HepG2 (cell line): Measurements from ENCODE around the gene SLC7A11. TPM values are rescaled to one million over a fixed set of nuclear protein-coding genes. Genes with fewer than 3 reads are reported as not detected.

Experiments used
- ATAC-seq: fragments of 200-7000 bp; cut with Tn5 transposase; 3 replicates; pipeline ENCODE4 v1.9.1; 2020; ENCODE audit warnings: mild to moderate bottlenecking, moderate library complexity
- BruUV-seq: library from RNA; stranded (reverse); fragments of 400-500 nt; replicated peaks from 2 replicates; lab custom pipeline; 2021; lab: Mats Ljungman, UMichigan
- CTCF ChIA-PET: fragments of 300-600 bp; formaldehyde crosslinking; extraction: SDS; loops from one replicate; lab custom pipeline; 2021; ENCODE audit warnings: low total read pairs, inconsistent platforms, low intra/inter-chr PET ratio; lab: Yijun Ruan, JAX
- POLR2A ChIA-PET: fragments of 350-600 bp; sonication (Branson Sonifier 250); formaldehyde crosslinking; loops from one replicate; lab custom pipeline; 2020; ENCODE audit warnings: antibody characterized with exemption, inconsistent platforms; lab: Yijun Ruan, JAX
- DNase-seq: peaks from one replicate; pipeline ENCODE4 v3.0.0-alpha.2; 2015; ENCODE audit warnings: low spot score
- FAIRE-seq: peaks from 3 replicates; lab custom pipeline; 2011; peaks lifted over from hg19 to GRCh38; lab: Jason Lieb, UNC
- H2AFZ ChIP-seq: one replicate; pipeline ENCODE4 v1.6.1; 2011; ENCODE audit warnings: low read length, inconsistent platforms
- H3K27ac ChIP-seq: fragments of 300-600 bp; 3 replicates; pipeline ENCODE4 v1.8.0; 2011; ENCODE audit warnings: mixed run types, mild to moderate bottlenecking, mixed read lengths, low read length, inconsistent platforms; ENCODE audit not compliant: insufficient read depth; ENCODE audit errors: extremely low read length
- H3K27me3 ChIP-seq, 2 experiments: fragments of 200-600 bp in 1 of 2; 2 replicates in 1 of 2; 3 replicates in 1 of 2; pipeline versions ENCODE4 v1.6.0 to v1.8.0; 2011; ENCODE audit warnings: low read length in 2 of 2, mild to moderate bottlenecking in 2 of 2, moderate library complexity in 2 of 2, inconsistent platforms in 1 of 2; ENCODE audit not compliant: insufficient read depth in 2 of 2, control insufficient read depth in 1 of 2
- H3K36me3 ChIP-seq, 2 experiments: fragments of 200-600 bp in 1 of 2; replicated peaks in 1 of 2; 2 replicates in 1 of 2; 3 replicates in 1 of 2; pipeline versions ENCODE4 v1.5.1 to v1.8.0; 2011; ENCODE audit warnings: low read length in 2 of 2, inconsistent platforms in 1 of 2; ENCODE audit not compliant: insufficient read depth in 2 of 2, control insufficient read depth in 1 of 2
- H3K4me1 ChIP-seq: 2 replicates; pipeline ENCODE4 v1.5.1; 2012; ENCODE audit warnings: low read length, inconsistent platforms; ENCODE audit not compliant: insufficient read depth
- H3K4me2 ChIP-seq: 2 replicates; pipeline ENCODE4 v1.6.0; 2011; ENCODE audit warnings: low read depth, low read length, inconsistent platforms
- H3K4me3 ChIP-seq, 3 experiments: fragments of 200-600 bp in 1 of 3; sonication (generic), shearing (Covaris generic) in 1 of 3; replicated peaks in 1 of 3; 2 replicates each; pipeline ENCODE4 v1.5.1; 2011 to 2016; ENCODE audit warnings: low read length in 3 of 3, inconsistent platforms in 2 of 3, low read depth in 2 of 3, mild to moderate bottlenecking in 2 of 3, control low read depth in 1 of 3, mixed read lengths in 1 of 3; ENCODE audit not compliant: insufficient read depth in 1 of 3
- H3K79me2 ChIP-seq: one replicate; pipeline ENCODE4 v1.6.1; 2011; ENCODE audit warnings: low read length, inconsistent platforms; ENCODE audit not compliant: insufficient read depth
- H3K9ac ChIP-seq: 2 replicates; pipeline ENCODE4 v1.6.0; 2011; ENCODE audit warnings: mild to moderate bottlenecking, low read depth, low read length, inconsistent platforms; ENCODE audit not compliant: insufficient read depth
- H3K9me3 ChIP-seq: 2 replicates; pipeline ENCODE4 v1.5.1; 2012; ENCODE audit warnings: mild to moderate bottlenecking, low read length
- H4K20me1 ChIP-seq: 2 replicates; pipeline ENCODE4 v1.6.0; 2011; ENCODE audit warnings: inconsistent platforms, mild to moderate bottlenecking, low read length, moderate library complexity; ENCODE audit not compliant: insufficient read depth
- IRF9 ChIP-seq: sonication (generic); formaldehyde crosslinking; IDR thresholded peaks from 2 replicates; pipeline ENCODE4 v1.8.0; 2022; ENCODE audit warnings: missing genetic modification reagents, mild to moderate bottlenecking, borderline replicate concordance
- MNT ChIP-seq: fragments of 450-650 bp; IDR thresholded peaks from 2 replicates; pipeline ENCODE4 v1.6.1; 2016
- NCOA5 ChIP-seq: sonication (generic); formaldehyde crosslinking; IDR thresholded peaks from 2 replicates; pipeline ENCODE4 v1.4.0; 2020; ENCODE audit warnings: missing genetic modification reagents
- PAWR ChIP-seq: sonication (generic); formaldehyde crosslinking; IDR thresholded peaks from 2 replicates; pipeline ENCODE4 v1.4.0; 2020; ENCODE audit warnings: missing genetic modification reagents, mild to moderate bottlenecking, borderline replicate concordance
- SP2 ChIP-seq: sonication (generic); formaldehyde crosslinking; IDR thresholded peaks from 2 replicates; pipeline ENCODE4 v1.5.1; 2020; ENCODE audit warnings: mild to moderate bottlenecking, missing genetic modification reagents
- TAF15 ChIP-seq: fragments of 200-400 bp; formaldehyde crosslinking; IDR thresholded peaks from one replicate; pipeline ENCODE4 v1.6.1; 2018; ENCODE audit warnings: mild to moderate bottlenecking, low read depth, low read length; ENCODE audit not compliant: poor library complexity, severe bottlenecking
- TMF1 ChIP-seq: sonication (generic); formaldehyde crosslinking; IDR thresholded peaks from 2 replicates; pipeline ENCODE4 v1.8.1; 2022; ENCODE audit warnings: low read depth, missing genetic modification reagents
- U2AF2 ChIP-seq: fragments of 200-400 bp; formaldehyde crosslinking; IDR thresholded peaks from 2 replicates; pipeline ENCODE4 v1.6.1; 2017; ENCODE audit warnings: low read depth, mild to moderate bottlenecking, low read length
- ZBTB44 ChIP-seq: sonication (generic); formaldehyde crosslinking; IDR thresholded peaks from 2 replicates; pipeline ENCODE4 v1.4.0; 2020; ENCODE audit warnings: missing genetic modification reagents
- ZNF383 ChIP-seq: sonication (generic); formaldehyde crosslinking; IDR thresholded peaks from 2 replicates; pipeline ENCODE4 v1.4.0; 2020; ENCODE audit warnings: missing genetic modification reagents, mild to moderate bottlenecking, borderline replicate concordance
- ZNF414 ChIP-seq: sonication (generic); formaldehyde crosslinking; IDR thresholded peaks from 2 replicates; pipeline ENCODE4 v1.5.0; 2020; ENCODE audit warnings: missing genetic modification reagents
- ZNF512B ChIP-seq: sonication (generic); formaldehyde crosslinking; IDR thresholded peaks from 2 replicates; pipeline ENCODE4 v1.5.1; 2020; ENCODE audit warnings: missing genetic modification reagents, mild to moderate bottlenecking, borderline replicate concordance
- ZNF607 ChIP-seq: sonication (generic); formaldehyde crosslinking; IDR thresholded peaks from 2 replicates; pipeline ENCODE4 v1.5.1; 2020; ENCODE audit warnings: missing genetic modification reagents, mild to moderate bottlenecking, borderline replicate concordance
- ZNF615 ChIP-seq: sonication (generic); formaldehyde crosslinking; IDR thresholded peaks from 2 replicates; pipeline ENCODE4 v1.5.0; 2020; ENCODE audit warnings: mild to moderate bottlenecking, missing genetic modification reagents, borderline replicate concordance
- ZNF747 ChIP-seq: sonication (generic); formaldehyde crosslinking; IDR thresholded peaks from 2 replicates; pipeline ENCODE4 v1.8.1; 2023; ENCODE audit warnings: missing genetic modification reagents, mild to moderate bottlenecking, borderline replicate concordance
- ZNF790 ChIP-seq: sonication (generic); formaldehyde crosslinking; IDR thresholded peaks from 2 replicates; pipeline ENCODE4 v1.8.0; 2022; ENCODE audit warnings: missing genetic modification reagents, mild to moderate bottlenecking, borderline replicate concordance
- in situ Hi-C: cut with HindIII; loops from 2 replicates; pipeline ENCODE4 v1.10.0; 2017; ENCODE audit warnings: low pct_unique_long_range_greater_than_20kb; ENCODE audit not compliant: extremely low pct_ligation_motif_present
- intact Hi-C: fragments of 100-400 bp; cut with micrococcal nuclease; formaldehyde crosslinking; loops from one replicate; pipeline ENCODE4 v1.10.0; 2022; ENCODE audit not compliant: unreplicated experiment
- polyA plus RNA-seq, 8 experiments: library from polyadenylated mRNA; depleted of rRNA in 3 of 8; stranded (reverse) in 7 of 8; unstranded in 1 of 8; fragments of >200 nt; fragmentation: Illumina TruSeq in 4 of 8; extraction: Trizol in 4 of 8; gene quantifications; 2 replicates each; pipeline versions ENCODE4 v1.2.1 to v1.2.3, GENCODE V29; 2011 to 2016; ENCODE audit warnings: low read depth in 4 of 8, missing spikeins in 1 of 8, mixed read lengths in 1 of 8; ENCODE audit not compliant: insufficient read depth in 1 of 8
- total RNA-seq, 5 experiments: library from RNA; depleted of rRNA; stranded (reverse); fragments of >200 nt; fragmentation: Illumina TruSeq; extraction: Trizol; gene quantifications; 2 replicates each; pipeline ENCODE4 v1.2.3, GENCODE V29; 2016; ENCODE audit warnings: low read depth in 1 of 5

The SLC7A11 gene
- total and polyA plus RNA-seq, 2 of the 13 experiments (the other 11 are each of a cell fraction or from before 2014, with no cell fraction given) = 15.7 to 17.5 TPM

GRCh38 chr4:138269175-138269574 lies 27.0 kb upstream of the SLC7A11 start (continued):
- no peak for TF ChIP-seq ZBTB44 (CRISPR knock-in tag)

- no peaks in the 10 kb centered on the region for H4K20me1 ChIP-seq
- DNase-seq = no peak
- H3K36me3 ChIP-seq = no peaks in the 10 kb centered on the region
- no peak overlapping the region for H3K27ac ChIP-seq
- ATAC-seq = no peak
- intact Hi-C loops (no loop called here), in situ Hi-C loops (no loop called here)
- H3K27me3 ChIP-seq = no peaks in the 10 kb centered on the region
- CTCF ChIA-PET = no interaction called here
- POLR2A ChIA-PET = no interaction called here
- no TSS peak for BruUV-seq
- no peak overlapping the region for H2AFZ ChIP-seq
- FAIRE-seq = no peak
- peaks cover 23% of the 10 kb centered on the region for H3K4me1 ChIP-seq
- no peak overlapping the region for H3K4me3 ChIP-seq
- H3K9ac ChIP-seq = no peak overlapping the region
- no peaks in the 10 kb centered on the region for H3K79me2 ChIP-seq
- no peak overlapping the region for H3K4me2 ChIP-seq
- no peaks in the 10 kb centered on the region for H3K9me3 ChIP-seq
- TF ChIP-seq IRF9 (CRISPR knock-in tag) = no peak
- TF ChIP-seq NCOA5 (CRISPR knock-in tag) = no peak
- TF ChIP-seq MNT = no peak
- TF ChIP-seq U2AF2 = no peak
- no peak for TF ChIP-seq SP2 (CRISPR knock-in tag)
- no peak for TF ChIP-seq ZNF747 (CRISPR knock-in tag)
- no peak for TF ChIP-seq ZNF790 (CRISPR knock-in tag)
- no peak for TF ChIP-seq ZNF607 (CRISPR knock-in tag)
- no peak for TF ChIP-seq ZNF615 (CRISPR knock-in tag)
- TF ChIP-seq PAWR = no peak
- no peak for TF ChIP-seq TAF15
- no peak for TF ChIP-seq ZNF383 (CRISPR knock-in tag)
- no peak for TF ChIP-seq ZNF414 (CRISPR knock-in tag)
- no peak for TF ChIP-seq ZNF512B (CRISPR knock-in tag)
- no peak for TF ChIP-seq TMF1 (CRISPR knock-in tag)
These were observed 25.7 kb upstream of the SLC7A11 start for GRCh38 chr4:138267835-138268234.
